Measurements from ENCODE around the gene ASTN2. TPM values are rescaled to one million over a fixed set of nuclear protein-coding genes. Genes with fewer than 3 reads are reported as not detected.

ASTN2 gene
- total RNA-seq, 1 donor from 2014 or later: 2.3 TPM

- H3K27ac ChIP-seq: no peak overlapping the region
- intact Hi-C loops (cut with DNase I): no loop called here
- no peaks in the 10 kb centered on the region for H3K4me1 ChIP-seq
- no peaks in the 10 kb centered on the region for H3K27me3 ChIP-seq
- no peak for TF ChIP-seq CTCF (IDR thresholded peaks at IDR 0.05)
- H3K4me3 ChIP-seq: no peak overlapping the region
- H3K36me3 ChIP-seq: no peaks in the 10 kb centered on the region
- DNase-seq (ENCODE audit: low spot score in 2 of 2): no peak
- H3K9me3 ChIP-seq: no peaks in the 10 kb centered on the region
Measured at GRCh38 chr9:116774421-116775180, 640.3 kb downstream of the ASTN2 start.

GRCh38 chr9:116767219-116767618 lies 647.6 kb downstream of the ASTN2 start:
- Histone ChIP-seq H3K27ac (no peak overlapping the region), H3K9me3 (no peaks in the 10 kb centered on the region), H3K27me3 (no peaks in the 10 kb centered on the region), H3K4me1 (no peaks in the 10 kb centered on the region), H3K36me3 (no peaks in the 10 kb centered on the region), H3K4me3 (no peak overlapping the region)
- no peak for TF ChIP-seq CTCF (IDR thresholded peaks at IDR 0.05)
- DNase-seq (ENCODE audit: low spot score in 2 of 2): no peak
- intact Hi-C loops (cut with DNase I): no loop called here

GRCh38 chr9:116765011-116765410 lies 649.8 kb downstream of the ASTN2 start:
- intact Hi-C loops (cut with DNase I): no loop called here
- Histone ChIP-seq H3K9me3 (no peaks in the 10 kb centered on the region), H3K36me3 (no peaks in the 10 kb centered on the region), H3K27me3 (no peaks in the 10 kb centered on the region), H3K27ac (no peak overlapping the region), H3K4me3 (no peak overlapping the region), H3K4me1 (no peaks in the 10 kb centered on the region)
- no peak for DNase-seq (ENCODE audit: low spot score in 2 of 2)
- TF ChIP-seq CTCF (IDR thresholded peaks at IDR 0.05): no peak

- H3K4me3 ChIP-seq: no peak overlapping the region
- no peaks in the 10 kb centered on the region for H3K4me1 ChIP-seq
- H3K27ac ChIP-seq: no peak overlapping the region
- no peaks in the 10 kb centered on the region for H3K36me3 ChIP-seq
- TF ChIP-seq CTCF (IDR thresholded peaks at IDR 0.05): no peak
- no peaks in the 10 kb centered on the region for H3K27me3 ChIP-seq
- H3K9me3 ChIP-seq: no peaks in the 10 kb centered on the region
- no peak for DNase-seq (ENCODE audit: low spot score in 2 of 2)
- intact Hi-C loops (cut with DNase I): no loop called here
Measured at GRCh38 chr9:116763770-116764169, 651.1 kb downstream of the ASTN2 start.

- intact Hi-C loops (cut with DNase I): no loop called here
- no peak for TF ChIP-seq CTCF (IDR thresholded peaks at IDR 0.05)
- Histone ChIP-seq H3K4me3 (no peak overlapping the region), H3K9me3 (peaks cover 0 to 2% of the 10 kb centered on the region in 2 donors), H3K36me3 (no peaks in the 10 kb centered on the region), H3K27ac (no peak overlapping the region), H3K4me1 (no peaks in the 10 kb centered on the region), H3K27me3 (no peaks in the 10 kb centered on the region)
- DNase-seq (ENCODE audit: low spot score in 2 of 2): no peak
Measured at GRCh38 chr9:116760636-116761035, 654.2 kb downstream of the ASTN2 start.

All from ascending aorta (tissue), 2 donors.